Measurements from ENCODE around the gene HIVEP3. TPM values are rescaled to one million over a fixed set of nuclear protein-coding genes. Genes with fewer than 3 reads are reported as not detected.

The HIVEP3 gene
- total RNA-seq, 1 experiment from 2014 or later: 6.0 TPM

- CTCF ChIA-PET: no interaction called here
- in situ Hi-C loops (cut with HindIII; ENCODE audit: low pct_unique_long_range_greater_than_20kb, low sequenced_read_pairs) (no loop called here), intact Hi-C loops (cut with micrococcal nuclease; ENCODE audit: unreplicated experiment) (no loop called here)
- BruUV-seq (replicated peaks): no TSS peak
- Histone ChIP-seq H3K27ac (ENCODE audit: low read length) (no peak overlapping the region), H3K36me3 (ENCODE audit: control insufficient read depth, insufficient read depth, low read length) (no peaks in the 10 kb centered on the region), H3K4me1 (ENCODE audit: control insufficient read depth, insufficient read depth, low read length) (peaks cover 16% of the 10 kb centered on the region), H3K9me3 (ENCODE audit: control insufficient read depth, insufficient read depth, low read depth, low read length) (no peaks in the 10 kb centered on the region), H3K4me3 (ENCODE audit: low read depth in 2 of 2, low read length in 2 of 2) (no peak overlapping the region), H3K27me3 (ENCODE audit: control insufficient read depth, insufficient read depth, low read length) (no peaks in the 10 kb centered on the region)
- TF ChIP-seq REST (IDR thresholded peaks at IDR 0.05; ENCODE audit: insufficient read depth in 1 of 2, low read depth in 2 of 2, low read length in 1 of 2) (no peak), CTCF (IDR thresholded peaks at IDR 0.05) (no peak), POLR2AphosphoS5 (IDR thresholded peaks at IDR 0.05; ENCODE audit: low read depth, low read length) (no peak), TCF7L2 (IDR thresholded peaks at IDR 0.05; ENCODE audit: low read depth, low read length) (no peak), SIN3A (IDR thresholded peaks at IDR 0.05; ENCODE audit: borderline replicate concordance, insufficient read depth, low read depth, low read length) (no peak)
- DNase-seq (ENCODE audit: low read depth, low spot score) (no peak), ATAC-seq (no peak)
- POLR2A ChIA-PET: interaction anchor here (0.6 kb wide), 1 partner anchor 11 kb away, joined by 3 read pairs; no protein-coding TSS in a partner anchor
Observed at GRCh38 chr1:41486371-41487125, 432.2 kb downstream of the HIVEP3 start.

GRCh38 chr1:41486053-41486370, 432.7 kb downstream of the HIVEP3 start:
- BruUV-seq (replicated peaks): no TSS peak
- ATAC-seq: no peak
- TF ChIP-seq SIN3A (IDR thresholded peaks at IDR 0.05; ENCODE audit: borderline replicate concordance, insufficient read depth, low read depth, low read length): no peak
- TF ChIP-seq TCF7L2 (IDR thresholded peaks at IDR 0.05; ENCODE audit: low read depth, low read length): no peak
- TF ChIP-seq REST (IDR thresholded peaks at IDR 0.05; ENCODE audit: insufficient read depth in 1 of 2, low read depth in 2 of 2, low read length in 1 of 2): no peak
- no peak for TF ChIP-seq CTCF (IDR thresholded peaks at IDR 0.05)
- no peak for TF ChIP-seq POLR2AphosphoS5 (IDR thresholded peaks at IDR 0.05; ENCODE audit: low read depth, low read length)
- no peak for DNase-seq (ENCODE audit: low read depth, low spot score)
- in situ Hi-C loops (cut with HindIII; ENCODE audit: low pct_unique_long_range_greater_than_20kb, low sequenced_read_pairs) (no loop called here), intact Hi-C loops (cut with micrococcal nuclease; ENCODE audit: unreplicated experiment) (no loop called here)
- Histone ChIP-seq H3K27me3 (ENCODE audit: control insufficient read depth, insufficient read depth, low read length) (no peaks in the 10 kb centered on the region), H3K9me3 (ENCODE audit: control insufficient read depth, insufficient read depth, low read depth, low read length) (no peaks in the 10 kb centered on the region), H3K36me3 (ENCODE audit: control insufficient read depth, insufficient read depth, low read length) (no peaks in the 10 kb centered on the region), H3K4me1 (ENCODE audit: control insufficient read depth, insufficient read depth, low read length) (peaks cover 16% of the 10 kb centered on the region), H3K4me3 (ENCODE audit: low read depth in 2 of 2, low read length in 2 of 2) (no peak overlapping the region), H3K27ac (ENCODE audit: low read length) (no peak overlapping the region)
- ChIA-PET CTCF (no interaction called here), POLR2A (interaction anchor here (0.6 kb wide), 1 partner anchor 11 kb away, joined by 3 read pairs; no protein-coding TSS in a partner anchor)

All from Panc1 (cell line).